Measurements from ENCODE around the gene AIP.

DNA sequence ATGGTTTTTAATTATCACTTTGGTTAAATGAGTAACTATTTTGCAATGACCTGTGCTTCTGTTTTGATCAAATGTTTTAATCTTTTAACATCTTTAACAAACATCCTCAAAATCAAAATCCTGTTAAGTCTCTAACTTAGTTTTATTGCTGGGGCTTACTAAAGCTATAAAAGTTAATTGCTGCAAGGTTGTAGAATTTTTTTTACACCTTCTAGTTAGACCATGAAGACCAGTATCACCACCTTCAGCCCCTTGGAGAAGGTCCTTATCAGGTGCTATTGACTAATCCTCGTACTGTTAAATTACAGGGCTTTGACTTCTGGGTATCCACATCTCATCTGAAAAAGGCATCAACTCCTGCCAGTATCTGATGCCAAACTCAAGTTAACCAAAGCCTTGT, 52.7 kb downstream of the AIP start:
- no peak for TF ChIP-seq EZH2 (IDR thresholded peaks at IDR 0.05; ENCODE audit: low read depth, low read length, severe bottlenecking)
- no peak for TF ChIP-seq YY1 (IDR thresholded peaks at IDR 0.05; ENCODE audit: low read depth, low read length)
- TF ChIP-seq KDM5A (IDR thresholded peaks at IDR 0.05; ENCODE audit: low read length), result no peak
- TF ChIP-seq CBX8 (IDR thresholded peaks at IDR 0.05; ENCODE audit: borderline replicate concordance, low read depth, low read length), result no peak
- TF ChIP-seq MAFK (IDR thresholded peaks at IDR 0.05; ENCODE audit: low read depth, low read length), result no peak
- TF ChIP-seq CTCF (IDR thresholded peaks at IDR 0.05; ENCODE audit: control extremely low read depth in 1 of 3, insufficient read depth in 1 of 3, low read depth in 1 of 3, low read length in 3 of 3), result no peak
- no peak for TF ChIP-seq POLR2A (IDR thresholded peaks at IDR 0.05; ENCODE audit: control extremely low read depth in 1 of 2, low read depth in 2 of 2, low read length in 2 of 2)

Data from H1 (cell line).